Hematopoietic multipotent progenitor cell treated with erythropoietin and hydrocortisone succinate and interleukin-3 and kit ligand, for 17 days (in vitro differentiated cells): ENCODE data around the gene ARAP1.

ENCODE experiments used
- DNase-seq: peaks from one replicate; pipeline ENCODE4 v3.0.0-alpha.2; 2015; ENCODE audit warnings: low spot score

ARAP1 gene

GRCh38 chr11:72657411-72658100 lies 94.7 kb downstream of the ARAP1 start:
- no peak for DNase-seq

GRCh38 chr11:72655896-72656464 lies 96.2 kb downstream of the ARAP1 start:
- DNase-seq = no peak

- DNase-seq = no peak
These were observed 97.2 kb downstream of the ARAP1 start for GRCh38 chr11:72655014-72655413.

- DNase-seq = no peak
These were observed 98.6 kb downstream of the ARAP1 start for GRCh38 chr11:72653649-72654048.

- no peak for DNase-seq
These were observed 99.2 kb downstream of the ARAP1 start for GRCh38 chr11:72652873-72653630.

- no peak for DNase-seq
These were observed 100.1 kb downstream of the ARAP1 start for GRCh38 chr11:72652133-72652532.

GRCh38 chr11:72649215-72649976 lies 102.8 kb downstream of the ARAP1 start:
- DNase-seq = no peak

- DNase-seq = no peak
These were observed 103.6 kb downstream of the ARAP1 start for GRCh38 chr11:72648384-72649136.

- no peak for DNase-seq
These were observed 104.3 kb downstream of the ARAP1 start for GRCh38 chr11:72647882-72648281.

GRCh38 chr11:72646472-72646871 lies 105.7 kb downstream of the ARAP1 start:
- DNase-seq = no peak

- DNase-seq = no peak
These were observed 106.2 kb downstream of the ARAP1 start for GRCh38 chr11:72646024-72646423.

GRCh38 chr11:72643547-72643946 lies 108.7 kb downstream of the ARAP1 start:
- no peak for DNase-seq

- peak; percentile 36 for DNase-seq
These were observed 109.2 kb downstream of the ARAP1 start for GRCh38 chr11:72642884-72643522.

- no peak for DNase-seq
These were observed 109.9 kb downstream of the ARAP1 start for GRCh38 chr11:72642043-72642883.

- no peak for DNase-seq
These were observed 110.6 kb downstream of the ARAP1 start for GRCh38 chr11:72641522-72642042.

- DNase-seq = no peak
These were observed 112.5 kb downstream of the ARAP1 start for GRCh38 chr11:72639502-72640375.

GRCh38 chr11:72637926-72638325 lies 114.3 kb downstream of the ARAP1 start:
- DNase-seq = no peak

- no peak for DNase-seq
These were observed 115.0 kb downstream of the ARAP1 start for GRCh38 chr11:72637198-72637597.

GRCh38 chr11:72636376-72636775 lies 115.8 kb downstream of the ARAP1 start:
- no peak for DNase-seq
